ENCODE data around the gene RPS27. TPM values are rescaled to one million over a fixed set of nuclear protein-coding genes. Genes with fewer than 3 reads are reported as not detected.
"Not testable (repeated sequence)": the region's sequence is repeated elsewhere in the genome, so short reads cannot be mapped to it uniquely, and the experiment has no call there.

Gene RPS27
- polyA plus RNA-seq, 1 donor from 2014 or later: 2,235 TPM

GRCh38 chr1:153995640-153996039 is 5.1 kb downstream of the RPS27 start:
- H3K4me3 ChIP-seq (ENCODE audit: low read length): no peak overlapping the region
- H3K9me3 ChIP-seq (ENCODE audit: low read length): no peaks in the 10 kb centered on the region
- H3K9ac ChIP-seq (ENCODE audit: low read length): no peak overlapping the region
- no peaks in the 10 kb centered on the region for H3F3A ChIP-seq (ENCODE audit: insufficient read depth, low read length, poor library complexity, severe bottlenecking)
- H3K4me2 ChIP-seq (ENCODE audit: low read length): no peak overlapping the region
- no peaks in the 10 kb centered on the region for H4K20me1 ChIP-seq (ENCODE audit: insufficient read depth)
- peaks cover 14% of the 10 kb centered on the region for H3K79me2 ChIP-seq (replicated peaks; ENCODE audit: insufficient read depth, low read length)
- no peak for TF ChIP-seq RAD21 (conservative IDR thresholded peaks at IDR 0.05)
- no peak for TF ChIP-seq EP300 (conservative IDR thresholded peaks at IDR 0.05; ENCODE audit: poor library complexity, severe bottlenecking)
- TF ChIP-seq REST (IDR thresholded peaks at IDR 0.05; ENCODE audit: borderline replicate concordance): no peak
- TF ChIP-seq, protein P1, sequence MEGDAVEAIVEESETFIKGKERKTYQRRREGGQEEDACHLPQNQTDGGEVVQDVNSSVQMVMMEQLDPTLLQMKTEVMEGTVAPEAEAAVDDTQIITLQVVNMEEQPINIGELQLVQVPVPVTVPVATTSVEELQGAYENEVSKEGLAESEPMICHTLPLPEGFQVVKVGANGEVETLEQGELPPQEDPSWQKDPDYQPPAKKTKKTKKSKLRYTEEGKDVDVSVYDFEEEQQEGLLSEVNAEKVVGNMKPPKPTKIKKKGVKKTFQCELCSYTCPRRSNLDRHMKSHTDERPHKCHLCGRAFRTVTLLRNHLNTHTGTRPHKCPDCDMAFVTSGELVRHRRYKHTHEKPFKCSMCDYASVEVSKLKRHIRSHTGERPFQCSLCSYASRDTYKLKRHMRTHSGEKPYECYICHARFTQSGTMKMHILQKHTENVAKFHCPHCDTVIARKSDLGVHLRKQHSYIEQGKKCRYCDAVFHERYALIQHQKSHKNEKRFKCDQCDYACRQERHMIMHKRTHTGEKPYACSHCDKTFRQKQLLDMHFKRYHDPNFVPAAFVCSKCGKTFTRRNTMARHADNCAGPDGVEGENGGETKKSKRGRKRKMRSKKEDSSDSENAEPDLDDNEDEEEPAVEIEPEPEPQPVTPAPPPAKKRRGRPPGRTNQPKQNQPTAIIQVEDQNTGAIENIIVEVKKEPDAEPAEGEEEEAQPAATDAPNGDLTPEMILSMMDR (IDR thresholded peaks at IDR 0.05; ENCODE audit: poor library complexity, severe bottlenecking): no peak
- TF ChIP-seq MXI1 (conservative IDR thresholded peaks at IDR 0.05; ENCODE audit: poor library complexity, severe bottlenecking): no peak
- TF ChIP-seq POLR2AphosphoS5 (IDR thresholded peaks at IDR 0.05): no peak
- no peak for TF ChIP-seq SMC3 (conservative IDR thresholded peaks at IDR 0.05; ENCODE audit: poor library complexity)
- TF ChIP-seq EZH2 (IDR thresholded peaks at IDR 0.05; ENCODE audit: borderline replicate concordance, insufficient read depth, low read length, poor library complexity, severe bottlenecking): no peak
- TF ChIP-seq TAF1 (IDR thresholded peaks at IDR 0.05; ENCODE audit: low read depth): no peak
- H3K9me2 ChIP-seq (ENCODE audit: insufficient read depth, low read length): no peaks in the 10 kb centered on the region
- H2AFZ ChIP-seq (ENCODE audit: low read depth, low read length): no peak overlapping the region
- peaks cover 8% of the 10 kb centered on the region for H3K36me3 ChIP-seq (ENCODE audit: insufficient read depth, low read length)
- no peak overlapping the region for H3K27ac ChIP-seq (ENCODE audit: low read length)
- H3K27me3 ChIP-seq (ENCODE audit: insufficient read depth, low read depth, low read length): no peaks in the 10 kb centered on the region

GRCh38 chr1:153996882-153997281 is 6.3 kb downstream of the RPS27 start:
- not testable (repeated sequence) for H3K27me3 ChIP-seq (ENCODE audit: insufficient read depth, low read depth, low read length); H4K20me1 ChIP-seq (ENCODE audit: insufficient read depth); H3F3A ChIP-seq (ENCODE audit: insufficient read depth, low read length, poor library complexity, severe bottlenecking); H3K4me3 ChIP-seq (ENCODE audit: low read length); H3K79me2 ChIP-seq (replicated peaks; ENCODE audit: insufficient read depth, low read length); H3K9ac ChIP-seq (ENCODE audit: low read length); H3K9me2 ChIP-seq (ENCODE audit: insufficient read depth, low read length); H3K4me2 ChIP-seq (ENCODE audit: low read length); H2AFZ ChIP-seq (ENCODE audit: low read depth, low read length); H3K9me3 ChIP-seq (ENCODE audit: low read length); H3K36me3 ChIP-seq (ENCODE audit: insufficient read depth, low read length); H3K27ac ChIP-seq (ENCODE audit: low read length)

GRCh38 chr1:154000420-154000819 is 9.9 kb downstream of the RPS27 start:
- TF ChIP-seq EP300 (conservative IDR thresholded peaks at IDR 0.05; ENCODE audit: poor library complexity, severe bottlenecking): no peak
- H3K4me2 ChIP-seq (ENCODE audit: low read length): no peak overlapping the region

More at GRCh38 chr1:154000420-154000819, 9.9 kb downstream of the RPS27 start:
- no peaks in the 10 kb centered on the region for H3F3A ChIP-seq (ENCODE audit: insufficient read depth, low read length, poor library complexity, severe bottlenecking)
- H3K27me3 ChIP-seq (ENCODE audit: insufficient read depth, low read depth, low read length): no peaks in the 10 kb centered on the region
- no peaks in the 10 kb centered on the region for H3K9me2 ChIP-seq (ENCODE audit: insufficient read depth, low read length)
- no peak overlapping the region for H2AFZ ChIP-seq (ENCODE audit: low read depth, low read length)
- no peaks in the 10 kb centered on the region for H3K9me3 ChIP-seq (ENCODE audit: low read length)
- no peaks in the 10 kb centered on the region for H4K20me1 ChIP-seq (ENCODE audit: insufficient read depth)
- no peak overlapping the region for H3K27ac ChIP-seq (ENCODE audit: low read length)
- H3K4me3 ChIP-seq (ENCODE audit: low read length): no peak overlapping the region
- no peak overlapping the region for H3K9ac ChIP-seq (ENCODE audit: low read length)
- no peaks in the 10 kb centered on the region for H3K79me2 ChIP-seq (replicated peaks; ENCODE audit: insufficient read depth, low read length)
- peaks cover 3% of the 10 kb centered on the region for H3K36me3 ChIP-seq (ENCODE audit: insufficient read depth, low read length)

Measured in neural cell (in vitro differentiated cells).